Tibial nerve (tissue), 4 donors: ENCODE results near the gene CEP20. TPM values are rescaled to one million over a fixed set of nuclear protein-coding genes. Genes with fewer than 3 reads are reported as not detected.

Experiments used
- DNase-seq, 2 donors: peaks; one replicate each; pipeline ENCODE4 v3.0.0-alpha.2; 2019; ENCODE audit warnings: low spot score in 2 of 2
- H3K27ac ChIP-seq, 4 donors: fragments of 200-600 bp; sonication (generic) in 3 of 4; one replicate each; pipeline ENCODE4 v1.5.1; 2017 to 2019; ENCODE audit warnings: mild to moderate bottlenecking in 1 of 4
- H3K27me3 ChIP-seq, 2 donors: fragments of 200-600 bp; sonication (generic) in 1 of 2; one replicate each; pipeline versions ENCODE4 v1.5.1 to v1.6.0; 2017 to 2019
- H3K36me3 ChIP-seq, 3 donors: fragments of 200-600 bp; sonication (generic); one replicate each; pipeline ENCODE4 v1.5.1; 2018 to 2019
- H3K4me1 ChIP-seq, 4 donors: fragments of 200-600 bp; sonication (generic) in 3 of 4; one replicate each; pipeline ENCODE4 v1.5.1; 2017 to 2019
- H3K4me3 ChIP-seq, 4 donors: fragments of 200-600 bp; sonication (generic) in 3 of 4; one replicate each; pipeline ENCODE4 v1.5.1; 2017 to 2019; ENCODE audit warnings: mild to moderate bottlenecking in 1 of 4, moderate library complexity in 1 of 4
- H3K9me3 ChIP-seq, 4 donors: fragments of 200-600 bp; sonication (generic) in 3 of 4; one replicate each; pipeline ENCODE4 v1.5.1; 2017 to 2019
- CTCF ChIP-seq, 5 experiments: fragments of 200-600 bp in 3 of 5; fragments of 450-650 bp in 2 of 5; sonication (generic) in 3 of 5; IDR thresholded peaks; one replicate each; pipeline ENCODE4 v1.5.1; 2016 to 2019; ENCODE audit warnings: antibody characterized with exemption in 5 of 5, mild to moderate bottlenecking in 3 of 5, moderate library complexity in 2 of 5
- EP300 ChIP-seq, 2 donors: sonication (generic); formaldehyde crosslinking; IDR thresholded peaks; one replicate each; pipeline ENCODE4 v1.6.1; 2017; ENCODE audit warnings: antibody characterized with exemption in 2 of 2, mild to moderate bottlenecking in 1 of 2
- POLR2A ChIP-seq, 2 donors: fragments of 450-650 bp; IDR thresholded peaks; one replicate each; pipeline ENCODE4 v1.6.1; 2017; ENCODE audit warnings: antibody characterized with exemption in 2 of 2, mild to moderate bottlenecking in 2 of 2, moderate library complexity in 2 of 2
- WGBS, 2 donors: methylation state at CpG; one replicate each; pipeline ENCODE4 v1.1.5; 2018; 5-methylcytosine and 5-hydroxymethylcytosine counted together
- total RNA-seq, 4 donors: library from RNA; depleted of rRNA; stranded (reverse); fragments of >200 nt; gene quantifications; one replicate each; pipeline ENCODE4 v1.1.0, GENCODE V29; 2016

CEP20 gene
- total RNA-seq, 4 donors from 2014 or later: 23.7 to 42.0 (median 25.0) TPM

- Histone ChIP-seq H3K27ac (no peak overlapping the region), H3K4me1 (no peaks in the 10 kb centered on the region), H3K4me3 (no peak overlapping the region), H3K36me3 (no peaks in the 10 kb centered on the region), H3K27me3 (no peaks in the 10 kb centered on the region), H3K9me3 (no peaks in the 10 kb centered on the region)
- DNase-seq: no peak
- TF ChIP-seq EP300 (IDR thresholded peaks at IDR 0.05) (no peak), CTCF (IDR thresholded peaks at IDR 0.05) (no peak), POLR2A (IDR thresholded peaks at IDR 0.05) (no peak)
- WGBS, 2 donors: 91 to 92% methylated on average over 6 of the region's 6 CpGs
These were observed 10.3 kb upstream of the CEP20 start for GRCh38 chr16:15898654-15899053.

DNA sequence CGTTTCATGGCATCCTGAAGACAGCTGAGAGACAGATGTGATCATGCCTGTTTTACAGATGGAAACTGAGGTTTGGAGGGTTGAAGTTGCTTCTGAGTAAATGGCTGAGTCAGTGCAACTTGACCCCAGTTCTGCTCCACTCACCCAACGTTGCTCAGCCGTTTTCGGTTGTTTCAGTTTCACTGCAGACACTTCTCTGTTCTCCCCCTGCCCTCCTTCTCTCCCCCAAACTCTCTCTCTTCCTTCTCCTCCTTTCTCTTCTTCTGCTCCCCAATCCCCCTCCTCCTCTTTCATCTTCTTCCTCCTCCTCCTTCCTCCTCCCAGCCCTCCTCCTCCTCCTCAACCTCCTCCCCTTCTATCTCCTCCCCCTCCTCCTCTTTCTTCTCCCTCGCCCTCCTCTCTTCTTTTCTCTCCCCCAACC, 9.4 kb upstream of the CEP20 start:
- DNase-seq: no peak
- Histone ChIP-seq H3K4me3 (no peak overlapping the region), H3K9me3 (no peaks in the 10 kb centered on the region), H3K27ac (no peak overlapping the region), H3K4me1 (no peaks in the 10 kb centered on the region), H3K27me3 (no peaks in the 10 kb centered on the region), H3K36me3 (no peaks in the 10 kb centered on the region)
- WGBS, 2 donors: 34 to 41% methylated on average over 5 of the region's 5 CpGs
- TF ChIP-seq EP300 (IDR thresholded peaks at IDR 0.05) (no peak), POLR2A (IDR thresholded peaks at IDR 0.05) (no peak), CTCF (IDR thresholded peaks at IDR 0.05) (no peak)

DNA sequence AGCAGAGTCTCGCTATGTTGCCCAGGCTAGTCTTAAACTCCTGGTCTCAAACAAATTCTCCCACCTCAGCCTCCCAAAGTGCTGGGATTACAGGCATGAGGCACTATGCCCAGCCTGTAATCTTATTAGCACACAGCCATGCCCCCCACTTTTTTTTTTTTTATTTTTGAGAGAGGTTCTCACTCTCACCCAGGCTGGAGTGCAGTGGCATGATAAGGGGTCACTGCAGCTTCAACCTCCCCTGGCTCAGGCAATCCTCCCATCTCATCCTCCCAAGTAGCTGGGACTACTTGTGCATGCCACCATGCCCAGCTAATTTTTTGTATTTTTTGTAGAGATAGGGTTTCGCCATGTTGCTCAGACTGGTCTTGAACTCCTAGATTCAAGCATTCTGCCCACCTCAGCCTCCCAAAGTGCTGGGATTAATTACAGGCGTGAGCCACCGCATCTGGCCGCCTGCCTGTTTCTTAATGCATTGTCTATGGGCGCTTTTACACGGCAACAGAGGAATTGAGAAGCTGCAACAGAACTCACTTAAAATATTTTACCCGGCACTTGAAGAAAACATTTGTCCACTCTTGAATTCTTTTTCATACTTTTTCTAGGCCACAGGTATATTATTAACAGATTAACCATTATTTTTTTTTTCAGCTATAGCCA, 8.8 kb upstream of the CEP20 start:
- no peaks in the 10 kb centered on the region for H3K4me1 ChIP-seq
- no peaks in the 10 kb centered on the region for H3K9me3 ChIP-seq
- H3K27ac ChIP-seq: no peak overlapping the region
- no peaks in the 10 kb centered on the region for H3K36me3 ChIP-seq
- no peak for DNase-seq
- H3K4me3 ChIP-seq: no peak overlapping the region
- no peak for TF ChIP-seq CTCF (IDR thresholded peaks at IDR 0.05)
- TF ChIP-seq EP300 (IDR thresholded peaks at IDR 0.05): no peak
- TF ChIP-seq POLR2A (IDR thresholded peaks at IDR 0.05): no peak
- WGBS, 2 donors: 83 to 88% methylated on average over 8 of the region's 8 CpGs
- no peaks in the 10 kb centered on the region for H3K27me3 ChIP-seq

DNA sequence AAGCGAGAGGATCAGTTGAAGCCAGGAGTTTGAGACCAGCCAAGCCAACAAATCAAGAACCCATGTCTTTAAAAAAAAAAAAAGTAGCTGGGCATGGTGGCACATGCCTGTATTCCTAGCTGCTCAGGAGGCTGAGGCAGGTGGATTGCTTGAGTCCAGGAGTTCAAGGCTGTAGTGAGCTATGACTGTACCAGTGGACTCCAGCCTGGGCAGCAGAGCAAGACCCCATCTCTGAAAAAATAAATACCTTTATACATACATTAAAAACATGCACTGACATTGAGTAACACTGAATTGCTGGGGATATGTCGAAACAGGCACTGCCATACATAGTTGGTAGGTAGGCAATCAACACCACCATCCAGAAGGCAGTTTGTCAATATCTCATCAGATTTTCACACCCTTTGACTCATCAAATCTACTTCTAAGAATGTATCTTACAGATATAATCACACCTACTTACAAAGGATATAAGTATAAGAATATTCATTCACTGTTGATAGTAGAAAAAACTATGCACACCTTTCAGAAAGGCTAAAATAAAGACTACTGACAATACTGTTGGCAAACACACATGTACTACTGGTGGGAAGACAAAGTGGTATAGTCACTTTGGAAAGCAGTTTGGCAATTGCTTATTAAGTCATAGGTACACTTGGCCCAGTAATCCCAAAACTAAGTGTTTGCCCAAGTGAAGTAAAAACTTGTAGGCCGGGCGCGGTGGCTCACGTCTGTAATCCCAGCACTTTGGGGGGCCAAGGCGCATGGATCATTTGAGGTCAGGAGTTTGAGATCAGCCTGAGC, 6.4 kb upstream of the CEP20 start:
- no peak for DNase-seq
- 88 to 92% methylated on average over 7 of the region's 7 CpGs for WGBS, 2 donors
- H3K4me3 ChIP-seq: no peak overlapping the region
- TF ChIP-seq POLR2A (IDR thresholded peaks at IDR 0.05): no peak
- TF ChIP-seq EP300 (IDR thresholded peaks at IDR 0.05): no peak
- no peak for TF ChIP-seq CTCF (IDR thresholded peaks at IDR 0.05)
- no peaks in the 10 kb centered on the region for H3K9me3 ChIP-seq
- H3K36me3 ChIP-seq: no peaks in the 10 kb centered on the region
- no peak overlapping the region for H3K27ac ChIP-seq
- no peaks in the 10 kb centered on the region for H3K27me3 ChIP-seq
- no peaks in the 10 kb centered on the region for H3K4me1 ChIP-seq

- H3K36me3 ChIP-seq: no peaks in the 10 kb centered on the region
- peaks cover 0 to 20% (median 12%) of the 10 kb centered on the region in 4 donors for H3K4me1 ChIP-seq
- no peak overlapping the region for H3K4me3 ChIP-seq
- no peaks in the 10 kb centered on the region for H3K27me3 ChIP-seq
- no peak overlapping the region for H3K27ac ChIP-seq
- H3K9me3 ChIP-seq: no peaks in the 10 kb centered on the region
- TF ChIP-seq POLR2A (IDR thresholded peaks at IDR 0.05) (no peak), EP300 (IDR thresholded peaks at IDR 0.05) (no peak), CTCF (IDR thresholded peaks at IDR 0.05) (no peak)
- no peak for DNase-seq
- 80 to 94% methylated on average over 3 of the region's 3 CpGs for WGBS, 2 donors
These were observed 3.1 kb upstream of the CEP20 start for GRCh38 chr16:15891508-15891907.
